ENCODE data around the gene CNNM3. TPM values are rescaled to one million over a fixed set of nuclear protein-coding genes. Genes with fewer than 3 reads are reported as not detected.

Gene CNNM3
- total RNA-seq, 1 experiment from 2014 or later: 34.0 TPM

DNA sequence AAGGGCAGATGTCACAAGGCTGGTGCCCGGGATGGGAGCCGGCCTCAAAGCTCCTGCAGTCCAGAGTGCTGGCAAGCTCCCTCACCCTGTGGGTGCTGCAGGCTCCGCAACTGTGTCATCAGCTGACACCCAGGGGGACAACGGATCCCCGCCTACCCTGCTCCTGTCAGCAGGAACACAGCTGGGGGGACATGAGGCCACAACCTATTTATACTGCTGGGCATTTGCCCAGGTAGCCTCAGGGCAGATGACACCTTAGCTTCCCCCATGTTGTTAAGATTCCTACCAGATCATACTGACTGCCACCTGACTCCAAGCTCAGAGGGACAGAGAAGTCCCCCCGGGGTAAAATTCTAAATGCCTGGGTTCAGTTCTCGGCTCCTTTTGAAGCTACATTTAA lies 26.5 kb downstream of the CNNM3 start:
- intact Hi-C loops (cut with micrococcal nuclease; ENCODE audit: unreplicated experiment): no loop called here
- H3K27me3 ChIP-seq (ENCODE audit: control insufficient read depth, insufficient read depth, low read length): no peaks in the 10 kb centered on the region
- POLR2A ChIA-PET: interaction anchor here (0.6 kb wide), 2 partner anchors 63 to 223 kb away, joined by 4 to 5 read pairs; no protein-coding TSS in a partner anchor
- no peak overlapping the region for H3K4me3 ChIP-seq (ENCODE audit: low read depth in 2 of 2, low read length in 2 of 2)
- BruUV-seq (replicated peaks): no TSS peak
- TF ChIP-seq, protein P1, sequence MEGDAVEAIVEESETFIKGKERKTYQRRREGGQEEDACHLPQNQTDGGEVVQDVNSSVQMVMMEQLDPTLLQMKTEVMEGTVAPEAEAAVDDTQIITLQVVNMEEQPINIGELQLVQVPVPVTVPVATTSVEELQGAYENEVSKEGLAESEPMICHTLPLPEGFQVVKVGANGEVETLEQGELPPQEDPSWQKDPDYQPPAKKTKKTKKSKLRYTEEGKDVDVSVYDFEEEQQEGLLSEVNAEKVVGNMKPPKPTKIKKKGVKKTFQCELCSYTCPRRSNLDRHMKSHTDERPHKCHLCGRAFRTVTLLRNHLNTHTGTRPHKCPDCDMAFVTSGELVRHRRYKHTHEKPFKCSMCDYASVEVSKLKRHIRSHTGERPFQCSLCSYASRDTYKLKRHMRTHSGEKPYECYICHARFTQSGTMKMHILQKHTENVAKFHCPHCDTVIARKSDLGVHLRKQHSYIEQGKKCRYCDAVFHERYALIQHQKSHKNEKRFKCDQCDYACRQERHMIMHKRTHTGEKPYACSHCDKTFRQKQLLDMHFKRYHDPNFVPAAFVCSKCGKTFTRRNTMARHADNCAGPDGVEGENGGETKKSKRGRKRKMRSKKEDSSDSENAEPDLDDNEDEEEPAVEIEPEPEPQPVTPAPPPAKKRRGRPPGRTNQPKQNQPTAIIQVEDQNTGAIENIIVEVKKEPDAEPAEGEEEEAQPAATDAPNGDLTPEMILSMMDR (IDR thresholded peaks at IDR 0.05): no peak
- TF ChIP-seq, protein P2, sequence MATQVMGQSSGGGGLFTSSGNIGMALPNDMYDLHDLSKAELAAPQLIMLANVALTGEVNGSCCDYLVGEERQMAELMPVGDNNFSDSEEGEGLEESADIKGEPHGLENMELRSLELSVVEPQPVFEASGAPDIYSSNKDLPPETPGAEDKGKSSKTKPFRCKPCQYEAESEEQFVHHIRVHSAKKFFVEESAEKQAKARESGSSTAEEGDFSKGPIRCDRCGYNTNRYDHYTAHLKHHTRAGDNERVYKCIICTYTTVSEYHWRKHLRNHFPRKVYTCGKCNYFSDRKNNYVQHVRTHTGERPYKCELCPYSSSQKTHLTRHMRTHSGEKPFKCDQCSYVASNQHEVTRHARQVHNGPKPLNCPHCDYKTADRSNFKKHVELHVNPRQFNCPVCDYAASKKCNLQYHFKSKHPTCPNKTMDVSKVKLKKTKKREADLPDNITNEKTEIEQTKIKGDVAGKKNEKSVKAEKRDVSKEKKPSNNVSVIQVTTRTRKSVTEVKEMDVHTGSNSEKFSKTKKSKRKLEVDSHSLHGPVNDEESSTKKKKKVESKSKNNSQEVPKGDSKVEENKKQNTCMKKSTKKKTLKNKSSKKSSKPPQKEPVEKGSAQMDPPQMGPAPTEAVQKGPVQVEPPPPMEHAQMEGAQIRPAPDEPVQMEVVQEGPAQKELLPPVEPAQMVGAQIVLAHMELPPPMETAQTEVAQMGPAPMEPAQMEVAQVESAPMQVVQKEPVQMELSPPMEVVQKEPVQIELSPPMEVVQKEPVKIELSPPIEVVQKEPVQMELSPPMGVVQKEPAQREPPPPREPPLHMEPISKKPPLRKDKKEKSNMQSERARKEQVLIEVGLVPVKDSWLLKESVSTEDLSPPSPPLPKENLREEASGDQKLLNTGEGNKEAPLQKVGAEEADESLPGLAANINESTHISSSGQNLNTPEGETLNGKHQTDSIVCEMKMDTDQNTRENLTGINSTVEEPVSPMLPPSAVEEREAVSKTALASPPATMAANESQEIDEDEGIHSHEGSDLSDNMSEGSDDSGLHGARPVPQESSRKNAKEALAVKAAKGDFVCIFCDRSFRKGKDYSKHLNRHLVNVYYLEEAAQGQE (IDR thresholded peaks at IDR 0.05; ENCODE audit: insufficient read depth in 1 of 2, low read depth in 2 of 2, low read length in 1 of 2): no peak
- no peak for TF ChIP-seq POLR2AphosphoS5 (IDR thresholded peaks at IDR 0.05; ENCODE audit: low read depth, low read length)
- TF ChIP-seq TCF7L2 (IDR thresholded peaks at IDR 0.05; ENCODE audit: low read depth, low read length): no peak
- TF ChIP-seq SIN3A (IDR thresholded peaks at IDR 0.05; ENCODE audit: borderline replicate concordance, insufficient read depth, low read depth, low read length): no peak
- in situ Hi-C loops (cut with HindIII; ENCODE audit: low pct_unique_long_range_greater_than_20kb, low sequenced_read_pairs): no loop called here
- no peaks in the 10 kb centered on the region for H3K9me3 ChIP-seq (ENCODE audit: control insufficient read depth, insufficient read depth, low read depth, low read length)
- no peak overlapping the region for H3K27ac ChIP-seq (ENCODE audit: low read length)
- H3K4me1 ChIP-seq (ENCODE audit: control insufficient read depth, insufficient read depth, low read length): no peaks in the 10 kb centered on the region
- CTCF ChIA-PET: no interaction called here
- ATAC-seq (no peak), DNase-seq (ENCODE audit: low read depth, low spot score) (no peak)
- no peaks in the 10 kb centered on the region for H3K36me3 ChIP-seq (ENCODE audit: control insufficient read depth, insufficient read depth, low read length)

DNA sequence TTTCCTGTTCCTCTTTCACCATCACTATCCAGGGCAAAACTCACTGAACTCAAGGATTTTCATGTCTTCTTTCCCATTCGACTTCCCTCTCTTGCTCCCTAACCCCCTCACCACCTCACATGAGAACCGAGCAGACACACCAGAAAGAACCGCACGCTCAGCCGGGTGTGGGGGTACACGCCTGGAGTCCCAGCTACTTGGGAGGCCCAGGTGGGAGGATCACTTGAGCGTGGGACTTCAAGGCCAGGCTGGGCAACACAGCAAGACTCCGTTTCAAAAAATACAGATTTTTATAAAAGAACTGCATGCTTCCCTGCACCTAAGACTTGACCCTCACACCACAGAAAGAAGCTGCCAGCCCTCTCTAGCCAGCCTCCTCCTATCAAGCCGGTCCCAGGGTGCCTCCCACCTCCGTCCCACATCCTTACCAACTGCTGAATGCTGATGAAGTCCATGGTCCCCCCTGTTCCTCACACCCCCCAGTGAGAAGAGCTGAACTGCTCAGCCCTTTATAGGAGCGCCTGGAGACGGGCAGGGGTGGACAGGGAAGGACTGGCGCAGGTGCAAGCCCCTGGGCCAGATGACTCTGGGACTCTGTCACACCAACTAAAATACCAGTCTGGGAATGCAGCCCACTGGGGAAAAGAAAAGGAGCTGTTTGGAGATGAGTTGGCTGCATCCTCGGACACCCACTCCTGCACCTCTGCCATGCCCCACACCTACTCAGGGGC lies 27.6 kb downstream of the CNNM3 start, which contains the start of gene ANKRD23:
TSS of gene ANKRD23 (minus strand) at position 484 of the 731 bp plus-strand sequence. CDS start at position 455, 29 bp downstream.
- Histone ChIP-seq H3K27ac (ENCODE audit: low read length) (no peak within 1 kb of the TSS), H3K27me3 (ENCODE audit: control insufficient read depth, insufficient read depth, low read length) (no peaks in the 10 kb centered on the region), H3K4me3 (ENCODE audit: low read depth in 2 of 2, low read length in 2 of 2) (no peak within 1 kb of the TSS), H3K4me1 (ENCODE audit: control insufficient read depth, insufficient read depth, low read length) (no peaks in the 10 kb centered on the region), H3K9me3 (ENCODE audit: control insufficient read depth, insufficient read depth, low read depth, low read length) (no peaks in the 10 kb centered on the region), H3K36me3 (ENCODE audit: control insufficient read depth, insufficient read depth, low read length) (no peaks in the 10 kb centered on the region)
- intact Hi-C loops (cut with micrococcal nuclease; ENCODE audit: unreplicated experiment) (no loop called here), in situ Hi-C loops (cut with HindIII; ENCODE audit: low pct_unique_long_range_greater_than_20kb, low sequenced_read_pairs) (no loop called here)
- DNase-seq (ENCODE audit: low read depth, low spot score) (no peak), ATAC-seq (no peak)
- ChIA-PET CTCF (no interaction called here), POLR2A (no interaction called here)
- TF ChIP-seq SIN3A (IDR thresholded peaks at IDR 0.05; ENCODE audit: borderline replicate concordance, insufficient read depth, low read depth, low read length) (no peak), TCF7L2 (IDR thresholded peaks at IDR 0.05; ENCODE audit: low read depth, low read length) (no peak), POLR2AphosphoS5 (IDR thresholded peaks at IDR 0.05; ENCODE audit: low read depth, low read length) (no peak)
- TF ChIP-seq, protein P1 (IDR thresholded peaks at IDR 0.05): no peak
- TF ChIP-seq, protein P2 (IDR thresholded peaks at IDR 0.05; ENCODE audit: insufficient read depth in 1 of 2, low read depth in 2 of 2, low read length in 1 of 2): no peak
- no TSS peak for BruUV-seq (replicated peaks)
